ENCODE measurements around the gene RPL37A. TPM values are rescaled to one million over a fixed set of nuclear protein-coding genes. Genes with fewer than 3 reads are reported as not detected.

The RPL37A gene
- polyA plus RNA-seq, 1 donor from 2014 or later, result 1,655 TPM

GRCh38 chr2:216485237-216485636 is 13.4 kb upstream of the RPL37A start:
- no peaks in the 10 kb centered on the region for H3K9me2 ChIP-seq (ENCODE audit: insufficient read depth, low read length)
- H3K4me2 ChIP-seq (ENCODE audit: low read length), result no peak overlapping the region
- H3K4me3 ChIP-seq (ENCODE audit: low read length), result no peak overlapping the region
- H2AFZ ChIP-seq (ENCODE audit: low read depth, low read length), result no peak overlapping the region
- no peaks in the 10 kb centered on the region for H3F3A ChIP-seq (ENCODE audit: insufficient read depth, low read length, poor library complexity, severe bottlenecking)
- no peaks in the 10 kb centered on the region for H3K27me3 ChIP-seq (ENCODE audit: insufficient read depth, low read depth, low read length)
- TF ChIP-seq REST (IDR thresholded peaks at IDR 0.05; ENCODE audit: borderline replicate concordance) (no peak), EZH2 (IDR thresholded peaks at IDR 0.05; ENCODE audit: borderline replicate concordance, insufficient read depth, low read length, poor library complexity, severe bottlenecking) (no peak), TAF1 (IDR thresholded peaks at IDR 0.05; ENCODE audit: low read depth) (no peak), SMC3 (conservative IDR thresholded peaks at IDR 0.05; ENCODE audit: poor library complexity) (no peak), RAD21 (conservative IDR thresholded peaks at IDR 0.05) (no peak), POLR2AphosphoS5 (IDR thresholded peaks at IDR 0.05) (no peak), CTCF (IDR thresholded peaks at IDR 0.05; ENCODE audit: poor library complexity, severe bottlenecking) (no peak), EP300 (conservative IDR thresholded peaks at IDR 0.05; ENCODE audit: poor library complexity, severe bottlenecking) (no peak), MXI1 (conservative IDR thresholded peaks at IDR 0.05; ENCODE audit: poor library complexity, severe bottlenecking) (no peak)
- no peaks in the 10 kb centered on the region for H3K36me3 ChIP-seq (ENCODE audit: insufficient read depth, low read length)
- H3K9ac ChIP-seq (ENCODE audit: low read length), result no peak overlapping the region
- H3K27ac ChIP-seq (ENCODE audit: low read length), result no peak overlapping the region
- H3K79me2 ChIP-seq (replicated peaks; ENCODE audit: insufficient read depth, low read length), result no peaks in the 10 kb centered on the region
- H4K20me1 ChIP-seq (ENCODE audit: insufficient read depth), result no peaks in the 10 kb centered on the region
- H3K9me3 ChIP-seq (ENCODE audit: low read length), result no peaks in the 10 kb centered on the region

GRCh38 chr2:216485745-216486144 is 12.9 kb upstream of the RPL37A start:
- H4K20me1 ChIP-seq (ENCODE audit: insufficient read depth), result no peaks in the 10 kb centered on the region
- H3K9ac ChIP-seq (ENCODE audit: low read length), result no peak overlapping the region
- H3K36me3 ChIP-seq (ENCODE audit: insufficient read depth, low read length), result no peaks in the 10 kb centered on the region
- no peak overlapping the region for H2AFZ ChIP-seq (ENCODE audit: low read depth, low read length)
- no peaks in the 10 kb centered on the region for H3K9me3 ChIP-seq (ENCODE audit: low read length)
- no peak overlapping the region for H3K27ac ChIP-seq (ENCODE audit: low read length)
- TF ChIP-seq SMC3 (conservative IDR thresholded peaks at IDR 0.05; ENCODE audit: poor library complexity) (no peak), REST (IDR thresholded peaks at IDR 0.05; ENCODE audit: borderline replicate concordance) (no peak)
- no peaks in the 10 kb centered on the region for H3K27me3 ChIP-seq (ENCODE audit: insufficient read depth, low read depth, low read length)
- no peak overlapping the region for H3K4me2 ChIP-seq (ENCODE audit: low read length)
- H3K9me2 ChIP-seq (ENCODE audit: insufficient read depth, low read length), result no peaks in the 10 kb centered on the region
- H3F3A ChIP-seq (ENCODE audit: insufficient read depth, low read length, poor library complexity, severe bottlenecking), result no peaks in the 10 kb centered on the region
- no peaks in the 10 kb centered on the region for H3K79me2 ChIP-seq (replicated peaks; ENCODE audit: insufficient read depth, low read length)
- no peak overlapping the region for H3K4me3 ChIP-seq (ENCODE audit: low read length)

All from neural cell (in vitro differentiated cells).